DMS79 treated with DMSO at 0.1 percent for 48 hours (cell line): ENCODE measurements around the gene SETBP1.
A peak's percentile ranks its signal among the peaks of the same experiment; 100 is the strongest.

Source experiments
- DNase-seq: peaks from one replicate; lab custom pipeline; 2025; lab: John Stamatoyannopoulos, UW

Gene SETBP1

GRCh38 chr18:44680273-44681075 lies at the start of gene SETBP1:
Gene SETBP1, plus strand, starts transcription at chr18:44680888. Its CDS starts 20,459 bp downstream, at chr18:44701347.
- peak; percentile 68 for DNase-seq

- no peak for DNase-seq
These were observed 48.1 kb upstream of the SETBP1 start for GRCh38 chr18:44632469-44633145.

GRCh38 chr18:44635546-44635945 lies 45.1 kb upstream of the SETBP1 start:
- no peak for DNase-seq

GRCh38 chr18:44636241-44636640 lies 44.4 kb upstream of the SETBP1 start:
- DNase-seq: no peak

- DNase-seq: no peak
These were observed 43.3 kb upstream of the SETBP1 start for GRCh38 chr18:44637210-44638033.

- no peak for DNase-seq
These were observed 42.6 kb upstream of the SETBP1 start for GRCh38 chr18:44638034-44638540.

GRCh38 chr18:44638811-44639210 lies 41.9 kb upstream of the SETBP1 start:
- no peak for DNase-seq

GRCh38 chr18:44643004-44643403 lies 37.7 kb upstream of the SETBP1 start:
- DNase-seq: no peak

- no peak for DNase-seq
These were observed 29.2 kb upstream of the SETBP1 start for GRCh38 chr18:44651478-44651877.

- DNase-seq: no peak
These were observed 28.6 kb upstream of the SETBP1 start for GRCh38 chr18:44651918-44652572.

- DNase-seq: no peak
These were observed 28.0 kb upstream of the SETBP1 start for GRCh38 chr18:44652722-44653121.

GRCh38 chr18:44654573-44654972 lies 26.1 kb upstream of the SETBP1 start:
- no peak for DNase-seq

GRCh38 chr18:44655435-44655834 lies 25.3 kb upstream of the SETBP1 start:
- DNase-seq: no peak

- DNase-seq: peak; percentile 50
These were observed 20.9 kb upstream of the SETBP1 start for GRCh38 chr18:44659771-44660170.

- DNase-seq: no peak
These were observed 12.3 kb upstream of the SETBP1 start for GRCh38 chr18:44668270-44668975.

- DNase-seq: no peak
These were observed 8.8 kb upstream of the SETBP1 start for GRCh38 chr18:44671914-44672313.

- no peak for DNase-seq
These were observed 8.2 kb upstream of the SETBP1 start for GRCh38 chr18:44672506-44672905.

GRCh38 chr18:44673256-44673880 lies 7.3 kb upstream of the SETBP1 start:
- DNase-seq: no peak

GRCh38 chr18:44677933-44678332 lies 2.8 kb upstream of the SETBP1 start:
- no peak for DNase-seq

- DNase-seq: no peak
These were observed 2.0 kb upstream of the SETBP1 start for GRCh38 chr18:44678725-44679055.
